WERI-Rb-1 (cell line): ENCODE results near the gene RIC1.
"Not testable (repeated sequence)": the region's sequence is repeated elsewhere in the genome, so short reads cannot be mapped to it uniquely, and the experiment has no call there.

Source experiments
- DNase-seq: peaks from one replicate; pipeline ENCODE4 v3.0.0-alpha.2; 2020
- H3K27ac ChIP-seq: fragments of 250-450 bp; sonication (Bioruptor Pico); 2 replicates; pipeline ENCODE4 v1.5.1; 2020; ENCODE audit warnings: mild to moderate bottlenecking, moderate library complexity
- H3K27me3 ChIP-seq: fragments of 250-450 bp; sonication (Bioruptor Pico); 2 replicates; pipeline ENCODE4 v1.5.1; 2021; ENCODE audit warnings: mild to moderate bottlenecking, low read depth, moderate library complexity; ENCODE audit not compliant: insufficient read depth, severe bottlenecking
- H3K36me3 ChIP-seq: fragments of 250-450 bp; sonication (Bioruptor Pico); 2 replicates; pipeline ENCODE4 v1.5.1; 2020; ENCODE audit warnings: mild to moderate bottlenecking, moderate library complexity
- H3K4me3 ChIP-seq: 2 replicates; pipeline ENCODE4 v1.5.1; 2011; ENCODE audit warnings: low read depth, mild to moderate bottlenecking, control low read depth, low read length
- H3K9me3 ChIP-seq: fragments of 250-450 bp; sonication (Bioruptor Pico); 2 replicates; pipeline ENCODE4 v1.5.1; 2021; ENCODE audit warnings: mild to moderate bottlenecking, moderate library complexity; ENCODE audit not compliant: severe bottlenecking
- CTCF ChIP-seq: IDR thresholded peaks from 2 replicates; pipeline ENCODE4 v1.5.1; 2011; ENCODE audit warnings: low read depth, mild to moderate bottlenecking, control low read depth, inconsistent platforms, low read length

RIC1 gene

GRCh38 chr9:5778805-5779204 is 149.9 kb downstream of the RIC1 start:
- Histone ChIP-seq H3K36me3 (peaks cover 40% of the 10 kb centered on the region), H3K4me3 (no peak overlapping the region), H3K27ac (no peak overlapping the region), H3K9me3 (peaks cover 2% of the 10 kb centered on the region), H3K27me3 (no peaks in the 10 kb centered on the region)
- DNase-seq = no peak
- TF ChIP-seq CTCF = no peak

GRCh38 chr9:5779705-5780218 is 150.9 kb downstream of the RIC1 start:
- not testable (repeated sequence) for H3K4me3 ChIP-seq, H3K27ac ChIP-seq, H3K9me3 ChIP-seq, H3K27me3 ChIP-seq, DNase-seq
- peaks cover 30% of the 10 kb centered on the region for H3K36me3 ChIP-seq

GRCh38 chr9:5783420-5783819 is 154.5 kb downstream of the RIC1 start:
- H3K27me3 ChIP-seq, H3K27ac ChIP-seq, H3K9me3 ChIP-seq, H3K4me3 ChIP-seq, DNase-seq: not testable (repeated sequence)
- H3K36me3 ChIP-seq = peaks cover 26% of the 10 kb centered on the region

- H3K9me3 ChIP-seq = peaks cover 2% of the 10 kb centered on the region
- DNase-seq = no peak
- no peak overlapping the region for H3K4me3 ChIP-seq
- H3K27me3 ChIP-seq = no peaks in the 10 kb centered on the region
- no peak overlapping the region for H3K27ac ChIP-seq
- TF ChIP-seq CTCF = no peak
- peaks cover 20% of the 10 kb centered on the region for H3K36me3 ChIP-seq
Observed at GRCh38 chr9:5783982-5784381, 155.1 kb downstream of the RIC1 start.

DNA sequence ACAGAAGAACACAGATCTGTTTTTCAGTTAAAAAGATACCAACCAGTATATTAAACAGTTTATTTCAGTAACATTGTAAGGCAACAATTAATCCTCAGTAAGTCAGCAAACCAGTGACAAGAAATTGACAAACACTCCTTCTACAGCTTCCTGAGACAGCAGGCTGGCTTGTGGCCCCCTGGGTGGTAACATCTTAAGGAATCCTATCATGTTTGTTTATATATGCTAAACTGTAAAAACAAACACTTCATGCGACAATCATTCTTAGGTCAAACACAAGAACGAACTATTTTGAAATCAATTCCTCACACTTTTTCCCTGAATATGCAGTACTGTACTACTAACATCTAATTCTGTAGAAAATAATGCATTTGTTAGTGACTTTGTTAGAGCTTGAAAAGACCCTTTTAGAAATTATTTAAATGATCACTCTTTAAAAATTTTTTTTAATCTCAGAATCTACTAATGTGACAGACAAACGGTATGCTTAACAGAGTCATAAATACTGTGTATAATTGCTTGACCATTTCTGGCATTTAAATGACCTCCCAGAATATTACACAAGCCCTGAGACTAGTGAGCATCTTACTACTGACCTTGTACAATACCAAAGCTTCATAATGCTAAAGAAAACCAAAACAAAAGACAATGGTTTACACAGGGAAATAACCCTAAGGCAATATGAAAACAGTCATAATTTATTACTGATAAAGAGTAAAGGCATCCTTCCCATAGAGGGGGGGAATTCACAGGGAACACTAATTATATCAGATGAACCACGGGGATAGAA is 155.8 kb downstream of the RIC1 start:
- Histone ChIP-seq H3K36me3 (peaks cover 15% of the 10 kb centered on the region), H3K27me3 (no peaks in the 10 kb centered on the region), H3K9me3 (peaks cover 2% of the 10 kb centered on the region), H3K4me3 (no peak overlapping the region), H3K27ac (no peak overlapping the region)
- TF ChIP-seq CTCF = no peak
- no peak for DNase-seq

DNA sequence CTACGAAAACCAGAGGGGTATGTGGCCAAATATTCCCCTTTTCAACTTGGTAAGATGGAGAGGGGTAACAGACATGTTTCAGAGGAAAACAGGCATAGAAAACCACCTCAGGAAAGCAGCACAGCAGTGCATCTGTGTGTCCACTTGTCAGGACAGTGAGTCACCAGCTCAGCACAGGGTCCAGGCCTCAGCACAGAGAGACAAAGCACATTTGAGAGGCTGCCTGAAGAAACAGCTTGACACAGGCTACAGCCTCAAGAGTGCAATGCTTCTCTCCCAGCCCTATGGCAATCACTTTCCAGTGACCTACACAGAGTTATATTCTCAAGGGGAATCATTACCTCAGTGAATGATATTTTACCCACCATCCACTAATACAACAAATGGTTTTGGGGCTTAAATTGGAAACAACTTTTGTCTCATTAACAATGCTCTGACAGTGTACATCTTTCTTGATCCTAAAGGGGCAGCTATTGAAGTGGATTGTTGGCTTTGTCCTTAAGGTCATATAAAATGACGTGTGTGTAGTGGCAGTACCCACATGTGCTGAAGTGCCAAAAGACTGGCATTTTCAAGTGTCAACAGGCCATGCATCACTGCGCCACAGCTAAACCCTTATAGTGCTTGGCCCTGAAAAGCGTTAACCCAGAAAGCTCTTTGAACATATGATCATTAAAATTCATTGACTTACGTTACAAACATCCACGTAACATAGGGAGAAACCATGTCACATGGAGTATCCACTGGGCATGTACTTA is 157.6 kb downstream of the RIC1 start:
- no peak for TF ChIP-seq CTCF
- H3K36me3 ChIP-seq = peaks cover 11% of the 10 kb centered on the region
- no peak for DNase-seq
- H3K9me3 ChIP-seq = peaks cover 2% of the 10 kb centered on the region
- no peak overlapping the region for H3K27ac ChIP-seq
- no peak overlapping the region for H3K4me3 ChIP-seq
- no peaks in the 10 kb centered on the region for H3K27me3 ChIP-seq
